Activated T-cell treated with anti-CD3 and anti-CD28 coated beads for 4 hours (primary cell): ENCODE data around the gene TSKU.

Experiments used
- DNase-seq: peaks from one replicate; pipeline ENCODE4 v3.0.0-alpha.2; 2020

TSKU gene

GRCh38 chr11:76770642-76771445 lies 12.3 kb upstream of the TSKU start:
- no peak for DNase-seq

- DNase-seq = no peak
These were observed 11.6 kb upstream of the TSKU start for GRCh38 chr11:76771446-76772099.

GRCh38 chr11:76772100-76772782 lies 10.9 kb upstream of the TSKU start:
- DNase-seq = no peak

DNA sequence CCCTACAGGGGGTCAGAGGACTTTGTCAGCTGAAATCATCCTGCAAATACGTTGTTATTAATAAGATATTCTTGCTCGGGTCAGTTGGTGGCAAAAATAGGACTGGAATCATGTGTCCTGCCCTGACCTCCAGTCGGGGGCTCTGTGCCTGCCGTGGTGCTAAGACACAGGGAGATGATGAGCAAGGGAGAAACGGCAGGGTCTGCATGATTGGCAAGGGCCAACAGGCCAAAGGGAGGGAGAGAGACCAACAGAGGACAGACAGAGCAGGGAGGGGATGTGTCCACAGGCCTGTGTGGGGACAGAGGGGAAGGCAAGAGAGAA lies 10.4 kb upstream of the TSKU start:
- DNase-seq = no peak

- no peak for DNase-seq
These were observed 9.2 kb upstream of the TSKU start for GRCh38 chr11:76773921-76774361.

- no peak for DNase-seq
These were observed 6.7 kb upstream of the TSKU start for GRCh38 chr11:76776472-76776871.

GRCh38 chr11:76777305-76777704 lies 5.9 kb upstream of the TSKU start:
- no peak for DNase-seq

DNA sequence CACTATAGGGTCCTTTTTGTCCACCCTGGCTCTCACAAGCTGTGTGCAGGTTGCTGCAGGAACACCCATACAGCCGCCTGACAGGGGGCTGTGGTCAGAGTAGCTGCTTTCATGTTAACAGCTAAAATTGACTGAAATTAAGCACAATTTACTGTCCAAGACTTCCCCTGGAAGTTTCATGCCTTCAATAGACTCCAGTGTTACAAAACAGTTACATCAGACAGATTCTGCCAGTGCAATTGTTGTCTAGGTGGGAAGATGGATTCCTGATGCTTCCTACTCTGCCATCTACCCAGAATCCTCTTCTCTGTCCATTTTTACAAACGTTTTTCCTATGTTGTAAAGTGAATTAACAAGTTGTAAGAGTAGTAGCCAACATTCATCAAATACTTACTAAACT lies 5.3 kb upstream of the TSKU start:
- DNase-seq = no peak

- DNase-seq = no peak
These were observed 4.3 kb upstream of the TSKU start for GRCh38 chr11:76778874-76779273.

DNA sequence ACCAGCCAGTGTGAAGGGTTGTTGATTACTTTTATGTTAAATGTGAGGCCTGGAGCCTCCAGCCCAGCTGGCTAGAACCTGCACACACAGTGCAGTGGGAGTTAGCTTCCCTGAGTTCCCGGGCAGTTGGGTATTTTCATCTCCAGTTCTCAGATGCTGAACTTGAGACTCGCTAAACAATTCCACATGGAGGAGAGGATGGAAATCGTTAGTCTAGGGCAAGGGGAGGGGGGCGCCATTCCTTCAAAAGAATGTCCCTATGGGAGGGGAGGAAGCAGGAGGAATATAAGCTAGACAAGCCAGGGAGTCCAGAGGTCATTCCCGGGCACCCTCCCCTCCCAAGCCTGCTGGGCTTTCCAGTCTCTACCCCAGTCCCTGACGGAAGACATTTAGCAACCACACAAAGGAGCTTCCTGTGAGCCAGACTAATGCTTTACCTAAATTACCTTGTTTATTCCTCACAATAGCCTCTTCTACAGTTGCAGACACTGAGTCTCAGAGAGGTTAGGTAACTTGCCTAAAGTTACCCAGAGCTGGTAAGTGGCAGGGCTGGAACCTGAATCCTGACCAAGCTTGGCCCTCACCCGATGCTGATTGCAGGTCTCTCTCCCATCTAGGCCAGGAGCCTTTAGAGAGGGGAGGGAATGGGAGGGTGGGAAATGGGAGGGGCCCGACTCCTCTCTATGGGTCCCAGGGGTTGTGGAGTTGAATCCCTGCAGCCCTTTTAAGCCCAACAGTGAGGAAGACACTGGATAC lies 1.9 kb upstream of the TSKU start:
- DNase-seq = no peak

- no peak for DNase-seq
These were observed 1.2 kb upstream of the TSKU start for GRCh38 chr11:76781807-76782530.

DNA sequence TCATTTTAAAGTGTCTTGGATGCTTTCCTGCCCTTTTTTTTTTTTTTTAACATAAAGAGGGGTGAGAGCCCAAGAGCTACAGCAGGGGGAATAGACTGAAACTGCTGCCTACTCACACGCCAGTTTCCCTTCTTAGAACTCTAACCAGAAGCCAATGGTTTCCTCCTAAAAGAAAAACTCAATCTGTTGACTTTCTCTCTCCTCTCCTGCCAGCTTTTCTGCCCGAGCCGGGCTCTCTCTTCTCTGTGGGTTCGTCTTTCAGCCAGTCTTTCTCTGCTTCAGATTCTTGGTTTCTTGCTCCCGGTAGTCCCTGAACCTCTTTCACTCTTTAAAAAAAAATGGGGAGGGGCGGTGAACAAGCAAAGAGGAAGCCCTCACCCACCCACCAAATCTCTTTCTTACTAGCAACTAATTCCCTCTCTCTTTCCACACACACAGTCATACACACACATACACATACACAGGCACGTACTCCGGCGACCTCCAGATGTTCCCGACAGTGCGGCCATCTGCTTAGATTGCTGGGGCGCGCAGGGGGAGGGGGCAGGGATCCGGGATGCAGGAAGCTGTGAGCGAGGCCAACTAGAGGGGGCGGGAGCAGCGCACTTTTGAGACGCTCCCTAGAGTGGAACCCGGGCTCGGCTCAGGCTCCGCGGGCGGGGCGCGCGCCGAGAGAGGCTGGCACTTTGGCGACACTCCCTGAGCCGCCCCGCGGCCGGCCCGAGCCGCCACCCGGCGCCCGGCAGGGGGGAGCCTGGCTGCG lies 444 bp upstream of the TSKU start:
- DNase-seq = no peak

DNA sequence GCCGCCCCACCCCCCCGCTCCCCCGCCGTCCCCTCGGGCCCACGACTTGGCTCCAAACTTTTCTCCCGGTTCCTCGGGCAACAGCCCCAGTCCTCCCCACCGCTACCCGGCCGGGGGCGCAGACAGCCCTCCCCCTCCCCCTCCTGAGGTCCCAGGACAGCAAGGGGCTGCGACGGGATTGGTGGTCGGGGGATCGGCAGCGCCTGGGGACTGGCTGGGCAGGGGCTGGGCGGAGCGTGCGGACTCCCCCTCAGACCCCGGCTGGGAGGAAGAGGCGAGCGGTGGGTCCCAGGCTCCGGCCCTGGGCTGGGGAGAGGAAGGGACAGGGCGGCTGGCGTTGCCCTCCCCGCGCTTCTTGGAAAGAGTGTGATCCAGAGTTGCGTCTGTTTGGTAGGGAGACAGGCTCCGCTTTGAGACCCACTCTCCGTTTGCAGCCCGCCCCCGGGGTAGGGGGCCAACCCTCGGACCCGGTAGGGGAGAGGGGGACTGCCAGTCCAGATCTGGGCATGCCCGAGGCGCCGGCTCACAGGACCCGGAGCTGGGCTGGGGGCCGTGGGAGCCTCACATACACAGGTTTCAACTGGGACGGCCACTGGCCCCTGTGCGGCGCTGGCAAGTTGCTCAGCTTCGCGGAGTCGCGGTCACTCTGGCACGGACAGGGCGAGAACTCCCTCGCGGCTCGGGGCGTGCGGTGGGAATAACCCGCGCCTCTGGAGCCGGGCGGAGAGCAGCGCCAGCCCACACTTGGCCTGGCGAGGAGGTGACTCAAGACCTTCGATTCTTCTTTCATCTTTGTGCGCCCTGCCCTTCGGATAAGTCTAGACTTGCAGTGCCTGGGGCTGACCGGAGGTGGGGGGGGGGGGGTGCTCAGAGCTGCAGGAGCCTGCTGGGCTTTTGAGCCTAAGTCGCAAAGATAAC lies 999 bp downstream of the TSKU start:
- no peak for DNase-seq

- DNase-seq = no peak
These were observed 2.4 kb downstream of the TSKU start for GRCh38 chr11:76785513-76785912.

GRCh38 chr11:76786016-76786415 lies 2.9 kb downstream of the TSKU start:
- DNase-seq = no peak

- no peak for DNase-seq
These were observed 3.4 kb downstream of the TSKU start for GRCh38 chr11:76786441-76787014.

DNA sequence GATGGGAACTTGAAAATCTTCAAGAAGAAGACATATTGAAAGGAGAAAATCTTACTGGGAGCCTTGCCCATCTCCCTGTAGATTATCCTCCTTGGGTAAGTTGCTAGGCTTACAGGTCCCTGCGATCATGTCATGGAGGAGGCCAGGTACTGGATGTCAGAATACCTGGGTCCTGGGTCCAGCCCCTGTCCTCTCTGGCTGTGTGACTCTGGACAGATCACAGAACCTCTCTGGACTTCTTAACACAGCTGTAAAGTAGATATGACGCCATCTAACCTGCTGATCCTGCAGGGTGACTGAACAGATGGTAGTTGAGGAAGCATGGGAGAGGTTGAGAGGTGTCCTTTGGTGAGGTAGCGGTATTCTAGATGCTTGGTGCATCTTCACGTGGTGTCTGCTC lies 4.1 kb downstream of the TSKU start:
- no peak for DNase-seq

DNA sequence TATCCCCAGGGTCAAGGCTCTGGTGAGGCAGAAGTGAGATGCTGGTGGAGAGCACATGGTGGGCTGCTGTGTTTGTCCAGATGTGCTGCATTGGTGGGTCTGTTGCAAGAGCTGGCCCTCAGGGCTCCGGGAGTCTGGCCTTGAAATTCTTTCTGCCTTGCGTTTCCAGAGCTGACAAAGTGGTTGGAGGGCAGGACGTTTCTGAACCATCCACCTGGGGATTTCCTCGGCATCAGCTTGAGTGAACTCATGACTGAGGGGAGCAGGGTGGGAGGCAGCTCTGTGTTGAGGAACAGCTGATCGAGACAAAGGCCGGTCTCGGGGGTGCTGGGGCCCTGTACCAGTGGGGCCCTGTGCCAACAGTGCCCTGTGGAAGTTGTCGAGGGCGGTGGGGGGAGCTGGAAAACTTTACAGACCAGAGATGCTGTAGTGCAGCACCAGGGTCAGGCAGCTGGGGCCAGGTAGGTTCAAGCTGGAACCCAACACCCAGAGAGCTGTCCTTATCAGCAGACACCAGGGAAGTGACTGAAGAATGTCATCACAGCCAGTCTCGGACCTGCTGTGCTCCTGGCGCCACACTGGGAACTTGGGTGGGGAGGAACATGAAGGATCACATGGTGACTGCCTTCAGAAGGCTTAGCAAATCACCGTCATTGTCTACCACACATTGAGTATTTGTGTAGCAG lies 4.9 kb downstream of the TSKU start:
- no peak for DNase-seq

DNA sequence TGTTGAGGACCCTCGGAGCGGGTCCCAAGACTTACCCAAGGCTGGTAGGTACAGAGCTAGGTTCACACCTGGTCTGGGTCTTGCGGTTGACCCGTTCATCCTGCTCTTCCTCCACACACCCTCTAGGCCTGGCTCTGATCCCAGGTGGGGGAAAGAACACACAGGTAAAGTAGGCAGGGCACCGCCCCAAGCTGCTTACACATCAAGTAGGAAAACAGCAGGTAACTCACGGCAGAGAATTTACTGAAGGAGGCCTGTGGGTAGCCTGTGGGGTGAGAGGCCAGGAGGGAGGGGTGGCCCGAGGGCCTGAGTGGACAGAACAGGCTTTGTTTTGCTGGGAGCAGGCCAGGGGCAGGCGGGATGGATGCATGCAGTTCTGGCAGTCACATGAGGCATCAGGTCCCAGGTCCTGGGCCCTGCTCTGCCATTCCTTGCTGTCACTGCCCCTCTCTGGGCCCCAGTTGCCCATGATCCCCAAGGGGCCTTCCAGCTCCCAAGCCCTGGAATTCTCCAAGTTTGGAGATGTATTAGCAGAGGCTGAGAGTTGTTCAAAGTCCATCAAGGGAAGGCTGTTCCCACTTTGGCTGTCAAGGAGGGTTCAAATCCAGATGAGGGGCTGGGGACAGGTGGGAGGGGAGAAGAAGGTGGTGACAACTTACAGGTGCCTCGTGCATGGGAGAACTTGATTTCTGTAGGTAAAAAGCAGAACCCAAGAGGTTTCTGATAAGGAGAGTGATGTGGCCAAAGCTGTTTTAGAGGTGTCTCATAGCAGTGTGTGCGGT lies 5.7 kb downstream of the TSKU start:
- no peak for DNase-seq
